Measurements from ENCODE around the gene PDGFC.

- no peak for TF ChIP-seq EZH2 (IDR thresholded peaks at IDR 0.05; ENCODE audit: low read length)
- TF ChIP-seq, protein P1, sequence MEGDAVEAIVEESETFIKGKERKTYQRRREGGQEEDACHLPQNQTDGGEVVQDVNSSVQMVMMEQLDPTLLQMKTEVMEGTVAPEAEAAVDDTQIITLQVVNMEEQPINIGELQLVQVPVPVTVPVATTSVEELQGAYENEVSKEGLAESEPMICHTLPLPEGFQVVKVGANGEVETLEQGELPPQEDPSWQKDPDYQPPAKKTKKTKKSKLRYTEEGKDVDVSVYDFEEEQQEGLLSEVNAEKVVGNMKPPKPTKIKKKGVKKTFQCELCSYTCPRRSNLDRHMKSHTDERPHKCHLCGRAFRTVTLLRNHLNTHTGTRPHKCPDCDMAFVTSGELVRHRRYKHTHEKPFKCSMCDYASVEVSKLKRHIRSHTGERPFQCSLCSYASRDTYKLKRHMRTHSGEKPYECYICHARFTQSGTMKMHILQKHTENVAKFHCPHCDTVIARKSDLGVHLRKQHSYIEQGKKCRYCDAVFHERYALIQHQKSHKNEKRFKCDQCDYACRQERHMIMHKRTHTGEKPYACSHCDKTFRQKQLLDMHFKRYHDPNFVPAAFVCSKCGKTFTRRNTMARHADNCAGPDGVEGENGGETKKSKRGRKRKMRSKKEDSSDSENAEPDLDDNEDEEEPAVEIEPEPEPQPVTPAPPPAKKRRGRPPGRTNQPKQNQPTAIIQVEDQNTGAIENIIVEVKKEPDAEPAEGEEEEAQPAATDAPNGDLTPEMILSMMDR (optimal IDR thresholded peaks at IDR 0.05 in 1 of 3, IDR thresholded peaks at IDR 0.05 in 1 of 3, conservative IDR thresholded peaks at IDR 0.05 in 1 of 3; ENCODE audit: extremely low read depth in 1 of 3, insufficient read depth in 2 of 3, low read length in 3 of 3), result no peak
Observed at GRCh38 chr4:156923525-156923924, 48.1 kb downstream of the PDGFC start.

Data from keratinocyte (primary cell).